ENCODE data around the gene FIP1L1. TPM values are rescaled to one million over a fixed set of nuclear protein-coding genes. Genes with fewer than 3 reads are reported as not detected.
"Not testable (repeated sequence)": the region's sequence is repeated elsewhere in the genome, so short reads cannot be mapped to it uniquely, and the experiment has no call there.

Gene FIP1L1, protein sequence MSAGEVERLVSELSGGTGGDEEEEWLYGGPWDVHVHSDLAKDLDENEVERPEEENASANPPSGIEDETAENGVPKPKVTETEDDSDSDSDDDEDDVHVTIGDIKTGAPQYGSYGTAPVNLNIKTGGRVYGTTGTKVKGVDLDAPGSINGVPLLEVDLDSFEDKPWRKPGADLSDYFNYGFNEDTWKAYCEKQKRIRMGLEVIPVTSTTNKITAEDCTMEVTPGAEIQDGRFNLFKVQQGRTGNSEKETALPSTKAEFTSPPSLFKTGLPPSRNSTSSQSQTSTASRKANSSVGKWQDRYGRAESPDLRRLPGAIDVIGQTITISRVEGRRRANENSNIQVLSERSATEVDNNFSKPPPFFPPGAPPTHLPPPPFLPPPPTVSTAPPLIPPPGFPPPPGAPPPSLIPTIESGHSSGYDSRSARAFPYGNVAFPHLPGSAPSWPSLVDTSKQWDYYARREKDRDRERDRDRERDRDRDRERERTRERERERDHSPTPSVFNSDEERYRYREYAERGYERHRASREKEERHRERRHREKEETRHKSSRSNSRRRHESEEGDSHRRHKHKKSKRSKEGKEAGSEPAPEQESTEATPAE
- total RNA-seq (2014; rRNA removed; shearing (Covaris generic)): 46.3 and 46.4 TPM in 2 replicates
- polyA plus RNA-seq (2015; cell fraction: cytosol; rRNA removed): 36.1 and 43.9 TPM in 2 replicates
- polyA plus RNA-seq (2015; cell fraction: nucleus; rRNA removed): 91.4 and 93.8 TPM in 2 replicates

DNA sequence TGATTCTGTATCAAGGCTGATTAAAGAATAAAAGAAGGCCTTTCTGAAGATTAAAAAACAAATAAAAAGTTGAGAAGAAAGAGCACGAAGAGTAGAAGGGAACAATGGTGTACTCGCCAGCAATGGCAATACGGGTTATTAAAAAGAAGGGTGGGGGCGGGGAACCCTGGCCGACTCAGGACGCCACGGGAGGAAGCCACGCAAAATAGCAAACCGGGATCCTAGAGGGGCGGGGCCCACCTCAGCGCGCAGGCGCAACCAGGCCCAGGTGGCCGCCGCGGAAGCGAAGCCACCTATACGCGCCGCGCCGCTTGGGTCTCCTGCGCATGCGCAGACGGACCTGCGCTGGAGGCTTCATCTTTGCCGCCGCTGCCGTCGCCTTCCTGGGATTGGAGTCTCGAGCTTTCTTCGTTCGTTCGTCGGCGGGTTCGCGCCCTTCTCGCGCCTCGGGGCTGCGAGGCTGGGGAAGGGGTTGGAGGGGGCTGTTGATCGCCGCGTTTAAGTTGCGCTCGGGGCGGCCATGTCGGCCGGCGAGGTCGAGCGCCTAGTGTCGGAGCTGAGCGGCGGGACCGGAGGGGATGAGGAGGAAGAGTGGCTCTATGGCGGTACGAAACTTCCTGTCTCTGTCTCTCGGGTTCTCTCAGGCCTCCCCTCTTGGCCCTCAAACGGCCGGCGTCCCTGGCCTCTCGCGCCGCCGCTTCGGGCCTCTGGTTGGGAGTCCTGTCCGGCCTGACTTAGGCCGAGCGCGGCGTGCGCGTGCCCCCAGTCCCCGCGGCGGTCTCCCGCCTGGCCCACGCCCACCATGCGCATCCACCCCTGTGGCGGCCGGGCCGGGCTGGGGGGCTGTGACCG, at the start of gene FIP1L1:
TSS of gene FIP1L1 (plus strand) at position 323 of the 852 bp plus-strand sequence. CDS start at position 521, 198 bp downstream.
- DNase-seq (ENCODE audit: low read depth): peak; percentile 88

GRCh38 chr4:53334916-53335315, 42.5 kb upstream of the FIP1L1 start:
- not testable (repeated sequence) for DNase-seq (ENCODE audit: low read depth)

DNA sequence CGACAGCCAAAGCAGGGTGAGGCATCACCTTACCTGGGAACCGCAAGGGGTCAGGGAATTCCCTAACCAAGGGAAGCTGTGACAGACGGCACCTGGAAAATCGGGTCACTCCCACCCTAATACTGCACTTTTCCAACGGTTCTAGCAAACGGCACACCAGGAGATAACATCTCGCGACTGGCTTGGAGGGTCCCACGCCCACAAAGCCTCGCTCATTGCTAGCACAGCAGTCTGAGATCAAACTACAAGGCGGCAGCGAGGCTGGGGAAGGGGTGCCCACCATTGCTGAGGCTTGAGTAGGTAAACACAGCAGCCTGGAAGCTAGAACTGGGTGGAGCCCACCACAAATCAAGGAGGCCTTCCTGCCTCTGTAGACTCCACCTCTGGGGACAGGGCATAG, 37.3 kb upstream of the FIP1L1 start:
- not testable (repeated sequence) for DNase-seq (ENCODE audit: low read depth)

DNA sequence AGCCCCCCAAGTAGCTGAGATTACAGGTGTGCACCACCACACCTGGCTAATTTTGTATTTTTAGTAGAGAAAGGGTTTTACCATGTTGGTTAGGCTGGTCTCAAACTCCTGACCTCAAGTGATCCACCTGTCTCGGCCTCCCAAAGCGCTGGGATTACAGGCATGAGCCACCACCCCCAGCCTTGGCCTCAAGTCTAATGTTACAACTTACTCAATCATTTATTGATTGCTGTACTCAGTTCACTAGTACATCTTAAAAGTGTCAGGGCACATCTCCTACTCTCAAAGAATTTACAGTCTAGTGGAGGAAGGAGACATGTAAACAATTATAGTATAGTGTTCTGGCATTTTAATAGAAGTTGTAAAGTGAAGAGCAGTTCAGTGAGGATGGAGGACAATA, 31.0 kb upstream of the FIP1L1 start:
- DNase-seq (ENCODE audit: low read depth): not testable (repeated sequence)

- DNase-seq (ENCODE audit: low read depth): peak; percentile 25
Observed at GRCh38 chr4:53346920-53347852, 30.3 kb upstream of the FIP1L1 start.

DNA sequence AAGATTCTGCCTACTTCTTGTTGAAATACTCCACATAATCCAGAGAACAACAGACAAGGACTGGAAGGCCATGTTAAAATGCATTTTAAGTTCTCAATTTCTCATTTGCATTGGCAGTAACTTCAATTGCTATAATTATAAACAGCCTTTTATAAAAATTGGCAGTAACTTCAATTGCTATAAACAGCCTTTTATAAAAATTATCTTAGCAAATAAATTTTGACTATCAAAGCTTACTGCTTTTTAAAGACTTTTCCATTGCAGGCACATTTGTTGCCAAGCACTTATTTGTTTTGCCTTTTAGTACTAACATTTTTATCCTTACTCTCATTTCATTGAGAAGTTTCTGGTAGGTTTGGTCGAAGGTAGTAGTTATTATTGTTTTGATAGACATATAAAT, 29.4 kb upstream of the FIP1L1 start:
- no peak for DNase-seq (ENCODE audit: low read depth)

DNA sequence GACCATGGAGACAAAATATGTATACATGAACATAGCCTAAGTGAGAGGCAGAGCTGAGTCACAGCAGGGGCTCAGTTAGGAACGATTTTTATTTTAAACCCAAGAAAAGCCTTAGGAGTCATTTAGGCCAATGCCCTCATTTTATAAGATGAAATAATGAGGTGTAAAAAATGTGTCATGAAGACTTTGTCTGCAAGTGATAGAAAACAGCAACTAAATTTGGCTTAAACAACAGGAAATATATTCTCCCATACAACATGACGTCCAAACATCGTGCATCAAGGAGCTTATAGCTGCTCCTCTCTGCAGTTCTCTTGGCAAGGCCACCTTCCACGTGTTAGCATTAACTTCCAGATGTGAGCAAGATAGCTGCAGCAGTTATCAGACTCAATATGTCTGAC, 28.4 kb upstream of the FIP1L1 start:
- no peak for DNase-seq (ENCODE audit: low read depth)

DNA sequence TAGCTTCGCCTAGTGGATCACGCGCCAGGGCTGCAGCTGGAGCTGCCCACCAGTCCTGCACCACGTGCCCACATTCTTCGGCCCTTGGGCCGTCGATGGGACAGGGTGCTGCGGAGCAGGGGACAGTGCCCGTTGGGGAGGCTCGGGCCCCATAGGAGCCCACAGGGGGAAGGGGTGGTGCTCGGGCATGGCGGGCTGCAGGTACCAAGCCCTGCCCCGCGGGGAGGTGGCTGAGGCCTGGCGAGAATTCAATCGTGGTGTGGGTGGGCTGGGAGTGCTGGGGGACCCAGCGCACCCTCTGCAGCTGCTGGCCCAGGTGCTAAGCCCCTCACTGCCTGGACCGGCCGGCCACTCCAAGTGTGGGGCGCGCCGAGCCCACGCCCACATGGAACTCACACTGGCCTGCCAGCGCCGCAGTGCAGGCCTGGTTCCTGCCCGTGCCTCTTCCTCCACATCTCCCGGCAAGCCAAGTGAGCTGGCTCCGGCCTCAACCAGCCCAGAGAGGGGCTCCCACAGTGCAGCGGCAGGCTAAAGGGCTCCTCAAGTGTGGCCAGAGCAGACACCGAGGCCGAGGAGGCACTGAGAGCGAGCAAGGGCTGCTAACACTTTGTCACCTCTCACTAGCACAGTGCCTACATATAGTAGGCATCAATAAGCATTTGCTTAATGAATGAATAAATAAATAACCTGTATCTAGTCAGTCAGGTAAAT, 23.3 kb upstream of the FIP1L1 start:
- DNase-seq (ENCODE audit: low read depth): no peak

- DNase-seq (ENCODE audit: low read depth): no peak
Observed at GRCh38 chr4:53355930-53356521, 21.4 kb upstream of the FIP1L1 start.

GRCh38 chr4:53361451-53361850, 16.0 kb upstream of the FIP1L1 start:
- no peak for DNase-seq (ENCODE audit: low read depth)

- no peak for DNase-seq (ENCODE audit: low read depth)
Observed at GRCh38 chr4:53362093-53362492, 15.3 kb upstream of the FIP1L1 start.

DNA sequence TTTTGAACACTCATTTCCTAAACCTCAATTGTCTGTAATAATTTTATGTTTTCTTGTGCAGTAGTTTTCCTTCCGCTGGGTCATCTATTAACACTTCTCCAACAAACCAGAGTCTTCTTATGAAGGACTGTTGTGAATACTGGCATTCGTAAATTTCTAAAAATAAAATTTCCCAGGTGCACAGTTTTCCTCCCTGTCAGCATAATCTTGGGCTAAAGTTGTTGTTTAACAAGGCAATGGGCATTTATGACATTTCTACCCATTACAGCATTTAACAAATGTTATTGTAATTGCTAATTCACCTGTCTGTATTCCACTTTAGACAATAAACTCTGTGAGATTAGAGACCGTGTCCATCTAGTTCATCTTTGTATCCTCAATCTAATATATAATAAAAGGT, 12.8 kb upstream of the FIP1L1 start:
- DNase-seq (ENCODE audit: low read depth): no peak

GRCh38 chr4:53365121-53365485, 12.3 kb upstream of the FIP1L1 start:
- DNase-seq (ENCODE audit: low read depth): peak; percentile 27

- DNase-seq (ENCODE audit: low read depth): peak; percentile 96
Observed at GRCh38 chr4:53365486-53366300, 11.7 kb upstream of the FIP1L1 start, which contains the start of gene SCFD2. Gene SCFD2 (minus strand): TSS chr4:53366061.

DNA sequence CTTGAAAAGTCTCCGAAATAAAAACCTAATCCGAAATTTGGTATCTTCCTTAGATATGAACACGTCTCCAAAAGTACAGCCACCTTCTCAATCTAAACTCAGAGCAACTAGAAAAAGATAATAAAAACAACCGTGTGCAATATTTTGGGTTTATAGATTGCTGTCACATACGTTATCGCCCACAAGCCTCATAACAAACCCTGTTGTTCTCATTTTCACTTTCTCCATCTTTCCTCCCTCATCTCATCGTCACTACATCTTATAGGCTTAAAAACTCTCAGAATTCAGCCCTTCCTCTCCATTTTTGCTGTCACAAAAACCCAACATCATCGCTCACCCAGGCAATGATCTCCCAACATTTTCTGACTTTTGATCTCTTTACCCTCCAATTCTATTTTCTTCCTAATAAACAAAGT, 11.1 kb upstream of the FIP1L1 start:
- no peak for DNase-seq (ENCODE audit: low read depth)

- DNase-seq (ENCODE audit: low read depth): no peak
Observed at GRCh38 chr4:53367721-53368120, 9.7 kb upstream of the FIP1L1 start.

DNA sequence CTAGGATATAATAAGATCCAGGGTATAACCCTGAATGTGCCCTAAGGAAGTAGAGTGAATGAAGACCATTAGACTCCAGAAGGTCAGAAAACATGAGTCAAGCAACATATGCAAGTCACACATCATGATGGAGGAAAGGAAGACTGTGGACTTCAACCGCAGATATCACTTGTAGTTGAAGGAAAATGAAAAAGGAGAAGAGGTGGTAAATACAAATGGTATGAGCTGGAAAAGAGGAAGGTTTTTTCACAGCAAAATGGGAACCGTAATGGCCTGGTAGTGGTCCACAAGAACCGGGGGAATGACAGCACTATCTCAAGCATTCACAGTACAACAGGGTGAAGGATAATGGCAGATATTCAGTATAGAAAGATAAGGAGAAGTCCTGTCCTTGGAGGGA, 6.4 kb upstream of the FIP1L1 start:
- DNase-seq (ENCODE audit: low read depth): no peak

DNA sequence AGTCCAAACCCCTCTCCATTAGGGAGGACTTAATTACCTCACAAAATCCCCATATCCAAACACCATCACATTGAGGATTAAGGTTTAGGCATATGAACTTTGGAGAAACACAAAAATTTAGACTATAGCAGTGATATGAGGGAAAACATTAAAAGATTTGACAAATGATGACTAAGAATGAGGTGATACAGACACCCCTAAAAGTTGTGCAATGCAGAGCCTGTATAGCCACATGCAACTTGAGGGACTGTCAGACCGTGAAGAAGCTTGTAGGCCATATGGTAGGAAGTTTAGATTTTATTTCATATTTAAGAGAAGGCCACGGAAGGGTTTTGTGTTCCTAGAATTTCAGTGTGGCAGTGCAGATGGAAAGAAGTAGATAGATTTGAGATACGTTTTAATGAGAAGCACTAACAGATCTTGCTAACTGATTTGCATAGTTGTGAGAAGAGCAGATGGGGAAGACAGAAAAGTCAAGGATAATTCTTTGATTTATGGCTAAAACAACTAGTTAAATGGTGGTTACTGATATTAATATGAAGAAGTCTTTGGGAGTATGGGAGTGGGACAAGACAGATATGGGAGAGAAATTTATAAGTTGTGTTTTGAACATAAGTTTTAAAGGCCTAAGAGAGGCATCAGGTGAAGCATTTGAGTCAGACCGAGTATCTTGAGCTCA, 5.5 kb upstream of the FIP1L1 start:
- no peak for DNase-seq (ENCODE audit: low read depth)
